Karpas-422 (cell line): ENCODE results near the gene ELMO2. TPM values are rescaled to one million over a fixed set of nuclear protein-coding genes. Genes with fewer than 3 reads are reported as not detected.

Experiments
- DNase-seq: peaks from one replicate; pipeline ENCODE4 v3.0.0-alpha.2; 2015
- H2AFZ ChIP-seq: fragments of 200-600 bp; sonication (generic); 2 replicates; pipeline ENCODE4 v1.6.1; 2014; ENCODE audit warnings: antibody characterized with exemption, low read length, mixed read lengths
- H3K27ac ChIP-seq: fragments of 200-600 bp; sonication (generic); 2 replicates; pipeline ENCODE4 v1.5.1; 2014; ENCODE audit warnings: mild to moderate bottlenecking, low read length, moderate library complexity
- H3K27me3 ChIP-seq: fragments of 200-600 bp; sonication (generic); 2 replicates; pipeline ENCODE4 v1.6.1; 2014; ENCODE audit warnings: low read length, mixed read lengths
- H3K36me3 ChIP-seq: fragments of 200-600 bp; sonication (generic); 2 replicates; pipeline ENCODE4 v1.6.1; 2014; ENCODE audit warnings: low read length, mixed read lengths; ENCODE audit not compliant: insufficient read depth
- H3K4me1 ChIP-seq: fragments of 200-600 bp; sonication (generic); 2 replicates; pipeline ENCODE4 v1.6.1; 2014; ENCODE audit warnings: mild to moderate bottlenecking, low read length, mixed read lengths
- H3K4me2 ChIP-seq: fragments of 200-600 bp; sonication (generic); 2 replicates; pipeline ENCODE4 v1.6.1; 2014; ENCODE audit warnings: low read length, low read depth, mild to moderate bottlenecking; ENCODE audit not compliant: poor library complexity, severe bottlenecking
- H3K4me3 ChIP-seq: fragments of 200-600 bp; sonication (generic); 2 replicates; pipeline ENCODE4 v1.5.1; 2014; ENCODE audit warnings: mild to moderate bottlenecking, antibody characterized with exemption, low read length, mixed read lengths
- H3K79me2 ChIP-seq: fragments of 200-600 bp; sonication (generic); 2 replicates; pipeline ENCODE4 v1.6.1; 2014; ENCODE audit warnings: mild to moderate bottlenecking, low read length, mixed read lengths
- H3K9ac ChIP-seq: fragments of 200-600 bp; sonication (generic); 2 replicates; pipeline ENCODE4 v1.6.0; 2014; ENCODE audit warnings: low read length
- H3K9me2 ChIP-seq: fragments of 200-600 bp; sonication (generic), shearing (Covaris generic); replicated peaks from 2 replicates; pipeline ENCODE4 v1.6.0; 2014; ENCODE audit warnings: mild to moderate bottlenecking, low read length, moderate library complexity; ENCODE audit not compliant: insufficient read depth
- H3K9me3 ChIP-seq: fragments of 300-700, 200-600 bp; sonication (generic); 2 replicates; pipeline ENCODE4 v1.6.1; 2014; ENCODE audit warnings: low read length, mixed read lengths
- H4K20me1 ChIP-seq: fragments of 200-600 bp; sonication (generic); 2 replicates; pipeline ENCODE4 v1.6.1; 2014; ENCODE audit warnings: mild to moderate bottlenecking, antibody characterized with exemption, low read length, low read depth; ENCODE audit not compliant: insufficient read depth
- total RNA-seq: library from RNA; depleted of rRNA; stranded (reverse); fragments of >200 nt; shearing (Covaris generic); gene quantifications from 2 replicates; pipeline ENCODE4 v1.2.3, GENCODE V29; 2014; ENCODE audit warnings: low replicate concordance

The ELMO2 gene
- total RNA-seq, 1 experiment from 2014 or later: 91.4 TPM

DNA sequence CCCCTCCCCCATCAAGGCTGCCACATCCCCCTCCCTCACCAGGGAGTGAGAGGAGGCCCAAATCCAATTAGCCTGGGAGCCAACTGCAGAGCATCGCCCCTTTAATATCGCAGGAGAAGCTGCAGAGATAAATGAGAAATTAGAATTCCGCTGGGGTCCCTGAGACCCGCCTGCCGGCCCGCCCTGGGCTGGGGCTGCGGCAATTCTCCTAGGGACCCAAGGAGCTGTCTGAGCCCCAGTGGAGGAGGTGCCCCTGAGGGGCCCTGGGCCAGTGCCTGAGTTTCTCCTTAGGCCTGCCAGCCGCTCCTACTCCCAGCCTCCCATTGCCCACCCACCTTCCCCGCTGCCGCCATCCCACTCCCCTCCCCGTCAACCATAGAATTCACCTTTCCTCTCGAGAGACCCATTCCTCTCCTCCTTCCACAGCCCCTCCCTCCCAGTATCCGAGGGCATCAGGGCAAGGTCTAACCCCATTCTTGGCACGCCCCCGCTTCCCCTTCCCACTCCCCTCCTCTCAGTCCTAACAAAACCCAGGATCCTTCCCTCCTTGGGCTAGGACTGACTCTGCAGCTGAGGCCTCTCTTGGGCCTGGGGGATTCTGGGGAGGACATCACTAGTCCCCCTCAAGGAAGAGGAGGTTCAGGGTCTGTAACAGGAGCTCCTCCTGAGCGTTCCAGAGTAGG lies 78.1 kb downstream of the ELMO2 start:
- H3K79me2 ChIP-seq: no peaks in the 10 kb centered on the region
- H3K4me3 ChIP-seq: no peak overlapping the region
- H3K9ac ChIP-seq: peak overlapping the region; percentile 82
- peak overlapping the region; percentile 96 for H3K4me2 ChIP-seq
- no peaks in the 10 kb centered on the region for H3K36me3 ChIP-seq
- H3K27me3 ChIP-seq: no peaks in the 10 kb centered on the region
- DNase-seq: no peak
- no peaks in the 10 kb centered on the region for H4K20me1 ChIP-seq
- H3K27ac ChIP-seq: peak overlapping the region; percentile 100
- no peaks in the 10 kb centered on the region for H3K9me2 ChIP-seq
- H2AFZ ChIP-seq: no peak overlapping the region
- H3K4me1 ChIP-seq: peaks cover 76% of the 10 kb centered on the region
- H3K9me3 ChIP-seq: no peaks in the 10 kb centered on the region

DNA sequence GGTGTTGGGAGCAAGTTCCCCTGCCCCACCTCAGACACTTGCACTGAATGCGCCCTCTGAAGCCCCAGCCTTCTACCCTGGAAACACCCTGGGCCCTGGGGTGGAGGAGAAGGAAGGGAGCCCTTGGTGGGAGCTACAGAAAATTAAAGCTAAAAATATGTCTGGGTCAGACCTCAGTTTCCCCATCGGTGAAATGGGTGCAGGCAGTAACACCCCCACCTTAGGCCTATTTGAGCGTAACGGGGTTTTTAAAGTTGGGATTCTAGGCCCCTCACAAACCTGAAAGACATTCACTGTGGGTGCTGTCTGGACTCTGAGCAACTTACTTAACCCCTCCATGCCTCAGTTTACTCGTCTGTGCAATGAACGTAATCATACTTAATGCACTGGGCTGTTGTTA lies 78.9 kb downstream of the ELMO2 start:
- H3K9ac ChIP-seq: peak overlapping the region; percentile 14; the same call in 1 of the 2 replicates
- no peaks in the 10 kb centered on the region for H3K36me3 ChIP-seq
- no peak overlapping the region for H3K4me3 ChIP-seq
- H3K27ac ChIP-seq: no peak overlapping the region
- no peaks in the 10 kb centered on the region for H4K20me1 ChIP-seq
- H3K9me3 ChIP-seq: no peaks in the 10 kb centered on the region
- H3K4me1 ChIP-seq: peaks cover 68% of the 10 kb centered on the region
- no peaks in the 10 kb centered on the region for H3K27me3 ChIP-seq
- no peaks in the 10 kb centered on the region for H3K9me2 ChIP-seq
- no peaks in the 10 kb centered on the region for H3K79me2 ChIP-seq
- H3K4me2 ChIP-seq: no peak overlapping the region
- H2AFZ ChIP-seq: no peak overlapping the region
- DNase-seq: no peak

DNA sequence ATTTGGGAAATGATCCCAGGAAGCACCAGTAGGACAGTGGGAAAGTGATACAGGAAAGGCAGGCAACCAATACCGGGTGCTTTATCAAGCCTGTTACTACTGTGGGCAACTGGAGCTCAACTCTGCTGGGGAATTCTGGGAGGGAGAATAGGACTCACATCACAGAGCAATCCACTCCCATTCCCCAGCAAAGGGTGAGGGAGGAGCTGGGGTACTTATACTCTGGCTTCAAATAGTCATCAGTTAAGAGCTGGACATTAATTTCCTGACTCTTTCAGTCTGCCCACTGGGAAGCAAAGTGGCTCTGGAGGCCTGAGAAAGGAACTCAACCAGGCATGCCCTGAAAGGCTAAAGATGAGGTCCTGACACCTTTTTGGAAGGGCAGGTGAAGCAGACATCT lies 80.6 kb downstream of the ELMO2 start:
- no peaks in the 10 kb centered on the region for H3K36me3 ChIP-seq
- no peak for DNase-seq
- H3K4me2 ChIP-seq: no peak overlapping the region
- H3K9me2 ChIP-seq: no peaks in the 10 kb centered on the region
- H3K27me3 ChIP-seq: no peaks in the 10 kb centered on the region
- no peaks in the 10 kb centered on the region for H3K9me3 ChIP-seq
- no peak overlapping the region for H3K9ac ChIP-seq
- no peaks in the 10 kb centered on the region for H4K20me1 ChIP-seq
- no peak overlapping the region for H3K4me3 ChIP-seq
- H3K79me2 ChIP-seq: no peaks in the 10 kb centered on the region
- peaks cover 62% of the 10 kb centered on the region for H3K4me1 ChIP-seq
- no peak overlapping the region for H3K27ac ChIP-seq
- no peak overlapping the region for H2AFZ ChIP-seq

DNA sequence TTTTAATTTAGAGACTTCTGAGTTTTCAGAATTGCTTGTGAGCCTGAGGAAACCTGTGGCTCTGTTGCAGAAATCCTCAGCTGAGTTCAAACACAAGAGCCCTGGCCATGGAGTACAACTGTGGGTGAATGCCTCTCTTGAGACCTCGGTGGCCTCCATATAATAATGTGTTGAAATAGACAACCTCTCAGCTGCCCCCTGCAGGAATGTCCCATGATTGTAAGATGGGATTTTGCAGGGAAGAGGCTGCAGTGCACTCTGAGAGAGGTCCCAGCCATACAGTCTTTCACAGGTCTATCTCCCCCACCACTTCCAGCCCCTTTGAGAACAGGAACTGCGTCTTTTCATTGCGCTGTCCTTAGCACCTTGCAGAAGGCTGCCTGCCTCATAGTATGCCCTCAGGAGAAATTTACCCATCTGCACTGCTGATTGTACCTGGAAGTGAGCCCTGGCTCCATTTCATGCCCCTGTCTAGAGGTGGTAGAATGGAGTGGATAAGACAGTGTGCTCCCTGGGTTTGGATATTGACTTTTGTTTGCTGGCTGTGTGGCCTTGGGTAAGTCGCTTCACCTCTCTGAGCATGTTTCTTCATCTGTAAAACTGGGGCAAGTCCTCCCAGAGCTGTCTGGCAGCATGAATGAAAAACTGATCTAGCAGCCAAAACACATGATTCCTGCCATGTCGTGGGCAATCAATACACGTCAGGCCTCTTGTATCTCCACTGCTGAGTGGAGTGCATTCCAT lies 81.3 kb downstream of the ELMO2 start:
- H3K4me3 ChIP-seq: no peak overlapping the region
- H3K9me2 ChIP-seq: no peaks in the 10 kb centered on the region
- H3K4me2 ChIP-seq: no peak overlapping the region
- H3K4me1 ChIP-seq: peaks cover 62% of the 10 kb centered on the region
- H3K27ac ChIP-seq: no peak overlapping the region
- H3K79me2 ChIP-seq: no peaks in the 10 kb centered on the region
- no peaks in the 10 kb centered on the region for H4K20me1 ChIP-seq
- no peak overlapping the region for H2AFZ ChIP-seq
- no peaks in the 10 kb centered on the region for H3K27me3 ChIP-seq
- DNase-seq: peak; percentile 67
- H3K36me3 ChIP-seq: no peaks in the 10 kb centered on the region
- no peak overlapping the region for H3K9ac ChIP-seq
- H3K9me3 ChIP-seq: no peaks in the 10 kb centered on the region

DNA sequence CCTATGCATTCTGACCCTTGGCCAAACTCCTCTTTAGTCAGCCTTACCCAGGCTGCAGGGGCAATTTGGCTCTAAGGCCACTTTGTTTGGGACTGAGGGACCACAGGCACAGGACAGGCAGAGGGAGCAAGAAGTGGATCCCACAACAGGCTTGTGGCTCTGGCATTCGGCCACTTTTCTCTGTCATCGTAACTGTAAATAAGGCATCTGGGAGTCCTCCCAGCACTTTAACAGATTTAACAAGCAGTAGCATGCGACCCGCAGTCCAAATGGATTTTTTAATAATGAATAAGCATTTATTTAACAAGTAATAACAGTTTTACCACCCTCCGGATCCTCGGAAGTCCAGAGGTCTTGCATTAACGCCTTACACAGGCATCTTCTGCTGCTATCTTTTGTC lies 82.0 kb downstream of the ELMO2 start:
- H2AFZ ChIP-seq: no peak overlapping the region
- no peaks in the 10 kb centered on the region for H3K9me3 ChIP-seq
- no peaks in the 10 kb centered on the region for H3K79me2 ChIP-seq
- peaks cover 58% of the 10 kb centered on the region for H3K4me1 ChIP-seq
- no peak for DNase-seq
- H3K27ac ChIP-seq: no peak overlapping the region
- no peaks in the 10 kb centered on the region for H3K36me3 ChIP-seq
- H3K9me2 ChIP-seq: no peaks in the 10 kb centered on the region
- no peak overlapping the region for H3K9ac ChIP-seq
- no peaks in the 10 kb centered on the region for H4K20me1 ChIP-seq
- H3K4me2 ChIP-seq: no peak overlapping the region
- no peak overlapping the region for H3K4me3 ChIP-seq
- H3K27me3 ChIP-seq: no peaks in the 10 kb centered on the region

DNA sequence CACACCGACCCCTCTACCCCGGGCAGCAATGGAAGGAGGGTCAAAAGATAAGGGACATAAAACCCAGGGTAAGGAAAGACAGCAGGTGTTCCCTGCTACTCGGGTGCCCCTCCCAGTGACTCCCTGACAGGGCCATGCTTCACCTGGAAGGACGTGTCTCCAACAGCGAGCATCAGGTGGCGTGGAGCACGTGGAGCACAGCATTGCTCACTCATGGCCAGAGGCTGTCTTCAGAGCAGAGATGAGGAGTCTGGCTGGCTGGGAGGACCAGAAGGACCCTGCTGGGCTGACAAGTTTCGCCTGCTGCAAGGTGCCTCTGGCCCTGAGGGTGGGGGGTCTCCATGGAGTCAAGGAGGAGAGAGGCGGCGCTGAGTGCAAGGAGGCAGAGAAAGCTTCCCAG lies 82.9 kb downstream of the ELMO2 start:
- Histone ChIP-seq H3K4me1 (peaks cover 50% of the 10 kb centered on the region), H3K9me3 (no peaks in the 10 kb centered on the region), H3K4me3 (no peak overlapping the region), H3K79me2 (no peaks in the 10 kb centered on the region), H3K4me2 (no peak overlapping the region), H3K27me3 (no peaks in the 10 kb centered on the region), H2AFZ (no peak overlapping the region), H3K9me2 (no peaks in the 10 kb centered on the region), H3K9ac (no peak overlapping the region), H3K36me3 (no peaks in the 10 kb centered on the region), H3K27ac (no peak overlapping the region), H4K20me1 (no peaks in the 10 kb centered on the region)
- DNase-seq: no peak

DNA sequence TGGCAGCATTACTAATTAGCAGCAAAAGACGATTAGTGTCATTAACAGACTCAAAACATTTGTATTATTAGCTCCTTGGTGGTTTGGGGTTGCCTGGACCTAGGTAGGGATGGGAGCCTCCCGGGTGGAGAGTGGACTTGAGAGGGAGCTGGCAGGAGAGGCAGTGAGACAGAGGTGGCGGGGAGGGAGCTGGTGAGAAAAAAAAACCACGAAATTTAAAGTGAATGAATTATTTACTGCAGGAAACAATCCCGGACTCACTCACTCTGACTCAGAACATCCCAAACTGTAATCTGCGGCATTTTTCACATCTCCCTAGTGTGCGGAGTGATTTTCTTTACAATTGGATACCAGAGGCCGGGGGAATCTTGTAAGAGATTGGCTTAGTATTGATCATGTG lies 83.8 kb downstream of the ELMO2 start:
- H3K9me2 ChIP-seq: no peaks in the 10 kb centered on the region
- no peak overlapping the region for H3K4me2 ChIP-seq
- no peaks in the 10 kb centered on the region for H3K27me3 ChIP-seq
- no peaks in the 10 kb centered on the region for H3K9me3 ChIP-seq
- H2AFZ ChIP-seq: no peak overlapping the region
- DNase-seq: no peak
- H3K27ac ChIP-seq: no peak overlapping the region
- H3K9ac ChIP-seq: no peak overlapping the region
- H3K79me2 ChIP-seq: no peaks in the 10 kb centered on the region
- H3K4me3 ChIP-seq: no peak overlapping the region
- H3K36me3 ChIP-seq: no peaks in the 10 kb centered on the region
- H3K4me1 ChIP-seq: peaks cover 42% of the 10 kb centered on the region
- no peaks in the 10 kb centered on the region for H4K20me1 ChIP-seq

DNA sequence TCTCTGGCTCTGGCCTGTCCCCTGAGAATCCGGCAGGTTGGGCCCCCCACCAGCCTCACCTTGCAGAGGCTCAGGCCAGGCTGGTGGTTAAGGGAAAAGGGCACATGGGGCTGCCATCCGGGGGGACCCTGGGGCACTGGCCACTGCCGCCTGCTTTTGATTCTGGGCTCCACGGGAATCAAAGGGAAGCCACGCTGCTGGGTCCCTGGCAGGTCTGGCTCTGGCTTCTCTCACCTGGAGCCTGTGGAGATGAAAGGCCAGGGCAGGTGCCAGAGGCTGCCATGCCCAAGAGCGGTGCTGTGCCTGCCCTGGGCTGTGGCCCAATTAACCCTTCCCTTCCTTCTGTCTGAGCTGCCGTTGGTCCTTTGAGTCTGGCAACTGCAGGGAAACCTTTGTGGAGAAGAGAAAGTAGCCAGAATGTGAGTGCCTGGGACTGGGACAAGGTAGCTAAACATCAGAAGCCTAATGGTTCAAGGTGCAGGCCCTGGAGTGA lies 88.7 kb downstream of the ELMO2 start:
- no peaks in the 10 kb centered on the region for H3K79me2 ChIP-seq
- no peak overlapping the region for H2AFZ ChIP-seq
- no peak for DNase-seq
- no peak overlapping the region for H3K4me2 ChIP-seq
- no peak overlapping the region for H3K4me3 ChIP-seq
- peaks cover 54% of the 10 kb centered on the region for H3K4me1 ChIP-seq
- no peak overlapping the region for H3K9ac ChIP-seq
- H3K9me3 ChIP-seq: no peaks in the 10 kb centered on the region
- H3K27ac ChIP-seq: no peak overlapping the region
- no peaks in the 10 kb centered on the region for H3K36me3 ChIP-seq
- H4K20me1 ChIP-seq: no peaks in the 10 kb centered on the region
- H3K27me3 ChIP-seq: no peaks in the 10 kb centered on the region
- H3K9me2 ChIP-seq: no peaks in the 10 kb centered on the region
